NCI-H2227 treated with DMSO at 0.1 percent for 48 hours (cell line): ENCODE results near the gene PIGC.

Experiments used
- DNase-seq: peaks from one replicate; lab custom pipeline; 2025; lab: John Stamatoyannopoulos, UW

PIGC gene

DNA sequence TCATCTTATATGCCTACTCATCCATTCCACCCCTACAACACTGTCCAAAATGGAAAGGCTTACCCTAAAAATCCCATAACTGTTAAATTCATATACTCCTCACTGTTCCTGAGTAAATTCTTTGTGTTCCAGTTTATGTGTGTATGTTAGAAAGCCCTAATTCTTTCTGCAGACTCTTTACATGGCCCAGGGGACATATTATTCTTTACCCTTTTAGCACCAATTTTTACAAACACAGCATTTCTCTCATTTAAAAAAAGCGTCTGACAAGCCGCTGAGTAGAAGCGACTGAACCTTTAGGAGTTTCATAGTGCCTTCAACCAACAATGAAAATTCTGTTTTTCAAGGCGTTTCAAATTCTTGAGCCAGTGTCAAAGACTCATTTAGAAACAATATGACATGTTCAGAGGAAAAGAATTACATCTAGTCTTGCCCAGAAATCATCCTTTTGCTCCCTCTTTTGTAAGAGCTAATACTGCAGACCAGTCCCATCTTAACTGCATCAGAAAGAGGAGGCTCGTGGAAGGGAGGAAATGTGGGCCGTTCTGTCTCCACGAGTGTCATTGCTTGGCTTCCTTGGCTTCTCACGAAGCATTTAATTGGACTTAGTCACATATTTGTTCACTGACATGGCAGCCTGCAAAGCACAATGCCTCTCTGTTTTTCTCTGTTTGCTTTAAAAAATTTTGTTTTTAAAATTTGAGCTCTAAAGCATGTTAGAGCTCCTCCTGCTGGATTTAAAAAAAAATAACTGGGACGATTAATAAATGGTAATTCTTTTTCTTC lies 44.7 kb downstream of the PIGC start:
- DNase-seq = peak; percentile 52

- DNase-seq = no peak
Observed at GRCh38 chr1:172398193-172398592, 45.7 kb downstream of the PIGC start.

DNA sequence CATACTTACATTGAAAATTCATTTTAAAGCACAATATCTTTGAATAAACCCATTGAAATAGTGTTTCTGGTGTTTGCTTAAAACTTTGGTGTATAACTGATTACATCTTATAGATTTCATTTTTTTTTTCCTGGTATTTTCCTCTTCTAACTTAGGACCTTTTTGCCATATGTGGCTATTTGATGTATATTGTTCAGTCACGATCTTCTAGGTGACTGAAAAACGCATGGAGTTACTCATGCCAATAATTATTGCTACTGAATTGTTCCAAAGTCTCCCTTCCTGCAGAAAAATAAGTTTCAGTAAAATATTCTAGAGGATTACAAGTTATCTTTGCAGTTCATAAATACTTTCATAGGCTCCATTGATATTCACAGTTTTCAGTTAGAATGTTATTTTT lies 46.2 kb downstream of the PIGC start:
- DNase-seq = no peak

GRCh38 chr1:172397221-172397620 lies 46.6 kb downstream of the PIGC start:
- no peak for DNase-seq

DNA sequence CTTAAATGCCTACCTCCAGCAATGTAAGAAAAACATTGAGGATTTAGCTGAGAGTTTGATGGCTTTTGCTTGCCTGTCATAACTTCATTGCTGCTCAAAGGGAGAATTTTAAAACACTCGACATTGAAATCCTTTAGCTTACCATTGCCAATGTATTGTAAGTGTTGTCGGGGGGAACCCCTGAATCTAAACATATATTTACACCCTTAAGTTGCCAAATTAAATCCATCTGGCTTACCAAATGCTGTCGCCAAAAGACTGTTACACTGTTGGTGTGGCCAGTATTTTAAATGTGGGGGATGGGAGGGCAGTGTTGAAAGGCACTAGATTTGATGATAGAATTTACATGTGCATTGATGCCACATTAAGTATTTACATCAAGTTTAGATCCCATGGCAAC lies 48.3 kb downstream of the PIGC start:
- no peak for DNase-seq

GRCh38 chr1:172394811-172395210 lies 49.1 kb downstream of the PIGC start:
- no peak for DNase-seq

- DNase-seq = no peak
Observed at GRCh38 chr1:172394141-172394751, 49.6 kb downstream of the PIGC start.

- DNase-seq = no peak
Observed at GRCh38 chr1:172393354-172393753, 50.5 kb downstream of the PIGC start.

DNA sequence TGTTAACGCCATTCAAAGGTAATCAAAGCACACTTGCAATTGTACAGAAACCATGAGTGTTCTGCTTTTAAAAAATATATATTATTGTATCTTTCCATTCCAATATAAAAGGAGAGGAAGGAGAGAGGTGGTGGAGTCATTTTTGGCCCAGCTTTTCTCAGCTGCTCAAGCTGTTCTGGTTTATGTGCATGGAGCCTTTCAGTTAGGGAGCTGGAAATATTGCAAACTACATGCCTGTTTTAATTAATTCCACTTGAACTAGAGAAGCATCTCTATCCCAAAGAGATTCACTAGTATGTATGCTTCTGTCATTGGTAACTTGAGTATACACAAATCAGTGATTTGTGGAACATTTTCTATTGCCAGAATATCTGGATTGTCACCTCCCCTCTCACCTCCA lies 51.9 kb downstream of the PIGC start:
- no peak for DNase-seq
